SK-N-SH treated with all-trans-retinoic acid at 6 μM for 48 hours (cell line): ENCODE data around the gene IFI16.

Experiments
- CSDC2 ChIP-seq: fragments of 250-450 bp; sonication (Bioruptor Pico); IDR thresholded peaks from 2 replicates; pipeline ENCODE4 v1.5.0; 2020; ENCODE audit warnings: mild to moderate bottlenecking, moderate library complexity
- TOX ChIP-seq: fragments of 250-450 bp; sonication (Bioruptor Pico); IDR thresholded peaks from 2 replicates; pipeline ENCODE4 v1.8.0; 2021; ENCODE audit warnings: mild to moderate bottlenecking, moderate library complexity, borderline replicate concordance
- ZC3H10 ChIP-seq: fragments of 250-450 bp; sonication (Bioruptor Pico); IDR thresholded peaks from 2 replicates; pipeline ENCODE4 v1.5.1; 2021; ENCODE audit warnings: mild to moderate bottlenecking, moderate library complexity

DNA sequence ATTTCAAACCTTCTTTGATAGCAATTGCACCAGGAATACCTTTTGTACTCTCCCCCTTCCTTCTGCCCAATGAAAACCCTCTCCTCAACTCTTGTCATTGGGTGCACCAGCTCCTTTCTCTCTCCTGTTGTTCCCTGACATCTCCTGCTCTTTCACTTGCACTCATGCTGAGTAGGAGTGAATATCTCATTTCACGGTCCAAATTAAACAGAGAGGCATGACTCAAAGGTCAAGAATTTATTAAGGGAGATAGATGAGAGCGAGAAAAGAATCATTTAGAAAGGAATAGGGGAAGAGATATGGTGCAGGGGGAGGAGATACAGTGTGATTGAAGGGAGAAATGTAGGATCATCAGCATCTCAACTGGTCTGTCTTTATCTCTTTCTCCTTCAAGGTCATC lies 44.7 kb downstream of the IFI16 start:
- TF ChIP-seq TOX (CRISPR knock-in tag) (no peak), CSDC2 (no peak), ZC3H10 (CRISPR knock-in tag) (no peak)
